GM12878 (cell line): ENCODE measurements around the gene ZAR1L. TPM values are rescaled to one million over a fixed set of nuclear protein-coding genes. Genes with fewer than 3 reads are reported as not detected.
"Not testable (repeated sequence)": the region's sequence is repeated elsewhere in the genome, so short reads cannot be mapped to it uniquely, and the experiment has no call there.

Source experiments
- ATAC-seq: fragments of 200-7000 bp; cut with Tn5 transposase; 3 replicates; pipeline ENCODE4 v1.9.1; 2020; ENCODE audit warnings: mild to moderate bottlenecking, moderate library complexity
- BruUV-seq: library from RNA; stranded (reverse); fragments of 400-500 nt; replicated peaks from 2 replicates; lab custom pipeline; 2021; lab: Mats Ljungman, UMichigan
- CTCF ChIA-PET: fragments of 300-600 bp; sonication (Branson Sonifier 250); formaldehyde crosslinking; extraction: SDS; loops from one replicate; lab custom pipeline; 2021; ENCODE audit warnings: inconsistent platforms; lab: Yijun Ruan, JAX
- POLR2A ChIA-PET: fragments of 350-600 bp; formaldehyde crosslinking; extraction: SDS; loops from one replicate; lab custom pipeline; 2021; ENCODE audit warnings: inconsistent platforms; lab: Charles Lee
- RAD21 ChIA-PET: fragments of 300-600 bp; sonication (Branson Sonifier 250); formaldehyde crosslinking; loops from one replicate; lab custom pipeline; 2023; ENCODE audit warnings: antibody characterized with exemption; ENCODE audit not compliant: unreplicated experiment; lab: Charles Lee
- SMC1A ChIA-PET: fragments of 300-600 bp; sonication (Branson Sonifier 250); formaldehyde crosslinking; loops from one replicate; lab custom pipeline; 2023; ENCODE audit not compliant: unreplicated experiment, uncharacterized antibody; lab: Charles Lee
- DNase-seq: peaks from one replicate; pipeline ENCODE4 v3.0.0-alpha.2; 2011; ENCODE audit warnings: low read depth, low spot score
- FAIRE-seq: peaks from 3 replicates; lab custom pipeline; 2011; peaks lifted over from hg19 to GRCh38; lab: Jason Lieb, UNC
- H2AFZ ChIP-seq: 2 replicates; pipeline ENCODE4 v1.6.0; 2011; ENCODE audit warnings: low read depth, low read length, control low read depth; ENCODE audit not compliant: control insufficient read depth
- H3K27ac ChIP-seq: 2 replicates; pipeline ENCODE4 v1.5.1; 2011; ENCODE audit warnings: control low read depth; ENCODE audit not compliant: control insufficient read depth, insufficient read depth
- H3K27me3 ChIP-seq, 2 experiments: replicated peaks in 1 of 2; 2 replicates each; pipeline versions ENCODE4 v1.6.0 to v1.6.1; 2011; ENCODE audit warnings: low read length in 1 of 2; ENCODE audit not compliant: control insufficient read depth in 2 of 2, insufficient read depth in 2 of 2
- H3K36me3 ChIP-seq, 2 experiments: 2 replicates each; pipeline ENCODE4 v1.5.1; 2011; ENCODE audit warnings: low read length in 1 of 2; ENCODE audit not compliant: control insufficient read depth in 2 of 2, insufficient read depth in 2 of 2
- H3K4me1 ChIP-seq: 2 replicates; pipeline ENCODE4 v1.6.1; 2011; ENCODE audit warnings: mild to moderate bottlenecking, low read length, moderate library complexity, mixed read lengths; ENCODE audit not compliant: control insufficient read depth, insufficient read depth
- H3K4me2 ChIP-seq: 2 replicates; pipeline ENCODE4 v1.6.0; 2011; ENCODE audit warnings: control low read depth; ENCODE audit not compliant: control insufficient read depth, insufficient read depth
- H3K4me3 ChIP-seq: fragments of 200-600 bp; sonication (generic); 2 replicates; pipeline ENCODE4 v1.5.1; 2016
- H3K79me2 ChIP-seq: 2 replicates; pipeline ENCODE4 v1.6.0; 2011; ENCODE audit warnings: low read length; ENCODE audit not compliant: control insufficient read depth, insufficient read depth
- H3K9ac ChIP-seq: 2 replicates; pipeline ENCODE4 v1.8.0; 2011; ENCODE audit warnings: low read length, control low read depth, mixed read lengths; ENCODE audit not compliant: control insufficient read depth, insufficient read depth
- H3K9me3 ChIP-seq: replicated peaks from 3 replicates; pipeline ENCODE4 v1.5.1; 2011; ENCODE audit warnings: mild to moderate bottlenecking, low read length; ENCODE audit not compliant: control insufficient read depth, insufficient read depth
- H4K20me1 ChIP-seq: 2 replicates; pipeline ENCODE4 v1.6.0; 2011; ENCODE audit not compliant: control insufficient read depth, insufficient read depth
- STAT3 ChIP-seq: IDR thresholded peaks from 2 replicates; pipeline ENCODE4 v1.6.1; 2011; ENCODE audit warnings: low read depth, low read length, improper control_type of control experiment
- WGBS: methylation state at CpG from one replicate; pipeline ENCODE4 v1.1.6; 2016; ENCODE audit warnings: low lambda C conversion rate; ENCODE audit not compliant: insufficient replicate concordance, insufficient coverage; ENCODE audit errors: missing lambda C conversion rate; 5-methylcytosine and 5-hydroxymethylcytosine counted together
- in situ Hi-C: fragments of 300-500 bp; cut with MboI; formaldehyde crosslinking; loops from 9 replicates; pipeline ENCODE4 v1.14.3; 2018; ENCODE audit warnings: mixed read lengths
- intact Hi-C: fragments of 100-400 bp; cut with micrococcal nuclease; formaldehyde crosslinking; loops from one replicate; pipeline ENCODE4 v1.14.2; 2022; ENCODE audit not compliant: unreplicated experiment
- polyA plus RNA-seq, 11 experiments: library from polyadenylated mRNA; depleted of rRNA in 4 of 11; unstranded in 6 of 11; stranded (reverse) in 5 of 11; fragments of >200 nt; fragmentation: Nextera tagmentation in 4 of 11; fragmentation: Illumina TruSeq in 1 of 11; extraction: Ambion mirVana in 4 of 11; extraction: Trizol in 1 of 11; gene quantifications; 1 replicate in 1 of 11; 2 replicates in 10 of 11; pipeline versions ENCODE4 v1.2.1 to v1.2.3, GENCODE V29; 2011 to 2016; ENCODE audit warnings: inconsistent platforms in 2 of 11, missing spikeins in 2 of 11, low read depth in 1 of 11
- total RNA-seq, 4 experiments: library from RNA; depleted of rRNA in 3 of 4; stranded (reverse); fragments of >200 nt in 3 of 4; fragmentation: Illumina TruSeq in 1 of 4; extraction: Trizol in 1 of 4; gene quantifications; 2 replicates each; pipeline versions ENCODE4 v1.2.1 to v1.2.3, GENCODE V29; 2013 to 2021

Gene ZAR1L
- total and polyA plus RNA-seq, 10 of the 15 experiments (the other 5 are each of a cell fraction or from before 2014, with no cell fraction given) = 0.05 to 0.34 (median 0.17) TPM; not detected in 6

DNA sequence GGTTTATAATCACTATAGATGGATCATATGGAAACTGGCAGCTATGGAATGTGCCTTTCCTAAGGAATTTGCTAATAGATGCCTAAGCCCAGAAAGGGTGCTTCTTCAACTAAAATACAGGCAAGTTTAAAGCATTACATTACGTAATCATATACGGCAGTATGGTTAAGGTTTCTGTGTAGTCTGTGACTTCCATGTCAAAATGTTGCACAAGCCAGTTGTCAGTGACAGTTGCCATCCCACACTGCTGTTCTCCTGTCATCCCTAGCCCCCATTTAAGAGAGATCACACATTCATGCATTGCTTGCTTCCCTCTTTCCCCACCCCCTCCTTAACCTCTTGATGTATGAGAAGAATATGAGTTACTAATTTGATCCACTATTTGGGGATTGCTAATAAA, 47.4 kb upstream of the ZAR1L start:
- Histone ChIP-seq H3K27ac (no peak overlapping the region), H3K36me3 (no peaks in the 10 kb centered on the region; a peak in 2 of 4 replicates), H4K20me1 (no peaks in the 10 kb centered on the region), H3K4me3 (no peak overlapping the region), H3K9ac (no peak overlapping the region), H3K79me2 (no peaks in the 10 kb centered on the region), H3K4me1 (no peaks in the 10 kb centered on the region), H3K27me3 (no peaks in the 10 kb centered on the region), H3K4me2 (no peak overlapping the region), H3K9me3 (no peaks in the 10 kb centered on the region), H2AFZ (no peak overlapping the region)
- intact Hi-C loops = no loop called here
- no peak for ATAC-seq
- POLR2A ChIA-PET = interaction anchor here (0.6 kb wide), 1 partner anchor 1717 kb away, joined by 3 read pairs; no protein-coding TSS in a partner anchor
- 98% methylated on average over 2 of the region's 2 CpGs for WGBS
- no peak for FAIRE-seq
- no peak for TF ChIP-seq STAT3
- no peak for DNase-seq
- SMC1A ChIA-PET = interaction anchor here (1.5 to 2.1 kb wide), 2 partner anchors 26 to 80 kb away, joined by 3 to 7 read pairs; no protein-coding TSS in a partner anchor
- in situ Hi-C loops = no loop called here
- RAD21 ChIA-PET = no interaction called here
- CTCF ChIA-PET = interaction anchor here (0.7 kb wide), 1 partner anchor 120 kb away, joined by 3 read pairs; no protein-coding TSS in a partner anchor
- no TSS peak for BruUV-seq

DNA sequence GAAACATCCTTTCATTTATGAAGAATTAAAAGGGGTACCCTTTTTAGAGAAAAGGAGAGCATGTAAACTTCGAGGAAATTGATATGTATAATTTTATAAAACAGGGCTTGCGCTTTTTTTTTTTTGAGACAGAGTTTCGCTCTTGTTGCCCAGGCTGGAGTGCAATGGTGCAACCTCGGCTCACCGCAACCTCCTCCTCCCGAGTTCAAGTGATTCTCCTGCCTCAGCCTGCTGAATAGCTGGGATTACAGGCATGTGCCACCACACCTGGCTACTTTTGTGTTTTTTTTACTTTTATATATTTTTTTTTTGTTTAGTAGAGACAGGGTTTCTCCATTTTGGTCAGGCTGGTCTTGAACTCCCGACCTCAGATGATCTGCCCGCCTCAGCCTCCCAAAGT, 40.8 kb upstream of the ZAR1L start:
- in situ Hi-C loops, ATAC-seq, BruUV-seq: not testable (repeated sequence)

More for the DNA sequence above, 40.8 kb upstream of the ZAR1L start:
- H3K36me3 ChIP-seq, H3K79me2 ChIP-seq, H3K27me3 ChIP-seq, intact Hi-C loops, FAIRE-seq, H4K20me1 ChIP-seq, H3K4me2 ChIP-seq, H3K9me3 ChIP-seq, H3K27ac ChIP-seq, H3K4me3 ChIP-seq, POLR2A ChIA-PET, CTCF ChIA-PET, H2AFZ ChIP-seq, SMC1A ChIA-PET, DNase-seq, H3K9ac ChIP-seq, H3K4me1 ChIP-seq: not testable (repeated sequence)
- RAD21 ChIA-PET = interaction anchor here (0.6 kb wide), 1 partner anchor 33 kb away, joined by 3 read pairs; no protein-coding TSS in a partner anchor
- WGBS = 97% methylated on average over 8 of the region's 8 CpGs
